ENCODE data around the gene SH3BP1.

The SH3BP1 gene

DNA sequence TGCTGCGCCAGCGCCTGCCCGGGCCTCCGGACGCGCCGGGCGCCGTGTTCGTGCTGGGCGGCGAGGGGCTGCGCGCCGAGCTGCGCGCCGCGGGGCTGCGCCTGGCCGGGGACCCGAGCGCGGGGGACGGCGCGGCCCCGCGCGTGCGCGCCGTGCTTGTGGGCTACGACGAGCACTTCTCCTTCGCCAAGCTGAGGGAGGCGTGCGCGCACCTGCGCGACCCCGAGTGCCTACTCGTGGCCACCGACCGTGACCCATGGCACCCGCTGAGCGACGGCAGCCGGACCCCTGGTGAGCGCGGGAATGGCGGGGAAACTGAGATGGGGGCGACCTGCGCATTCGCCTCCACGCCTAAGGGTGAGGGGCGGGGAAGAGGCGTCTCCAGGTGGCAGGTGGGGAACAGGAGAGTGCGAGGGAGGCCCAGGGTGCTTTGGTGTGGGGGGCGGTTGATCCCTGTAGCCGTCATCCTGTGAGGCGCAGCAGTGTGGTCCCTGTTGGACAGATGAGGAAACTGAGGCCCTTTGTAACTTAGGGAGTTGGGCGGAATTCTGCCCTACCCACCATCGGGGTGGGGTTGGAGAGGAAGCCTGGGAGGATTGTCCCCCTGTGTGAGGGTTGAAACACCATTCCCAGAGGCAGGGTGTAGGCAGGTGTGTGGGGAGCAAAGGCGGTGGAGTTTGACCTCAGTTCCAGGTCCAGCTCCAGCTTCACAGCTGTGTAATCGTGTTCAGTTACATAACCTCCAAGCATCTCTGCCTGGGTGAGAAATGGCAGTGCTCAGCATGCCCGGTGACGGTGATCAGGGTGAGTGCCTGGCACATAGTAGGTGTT, 19.8 kb downstream of the SH3BP1 start:
- DNase-seq (ENCODE audit: low read depth): no peak

DNA sequence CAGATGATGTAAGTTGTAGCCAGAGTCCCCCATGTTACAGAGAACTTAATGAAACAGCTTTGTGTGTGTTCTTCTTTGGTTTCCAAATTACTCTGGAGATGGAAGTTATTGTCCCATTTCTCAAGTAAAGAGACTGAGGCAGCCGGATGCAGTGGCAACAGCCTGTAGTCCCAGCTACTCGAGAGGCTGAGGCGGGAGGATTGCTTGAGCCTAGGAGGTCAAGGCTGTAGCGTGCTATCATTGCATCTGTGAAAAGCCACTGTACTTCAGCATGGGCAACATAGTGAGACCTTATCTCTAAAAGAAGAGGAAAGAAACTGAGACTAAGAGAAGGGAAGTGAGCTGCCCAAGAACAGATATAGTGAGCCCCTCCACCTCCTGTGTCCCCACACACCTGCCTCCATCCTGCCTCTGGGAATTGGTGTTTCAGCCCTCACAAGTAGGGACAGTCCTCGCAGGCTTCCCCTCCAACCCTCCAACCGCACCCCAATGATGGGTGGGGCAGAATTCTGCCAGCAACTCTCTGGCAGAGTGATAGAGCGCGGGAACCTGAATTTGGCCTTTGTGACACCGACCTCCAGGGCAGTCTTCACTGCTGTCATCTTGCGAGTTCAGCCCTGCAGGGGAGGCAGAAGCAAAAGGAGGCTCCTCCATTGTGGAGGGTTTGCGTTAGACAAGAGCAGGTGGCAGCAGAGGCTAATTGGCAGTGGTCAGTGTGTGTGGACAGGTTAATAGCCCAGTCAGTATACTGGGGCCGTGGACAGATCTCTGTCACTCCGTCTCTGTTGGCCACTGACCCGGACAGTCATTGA, 20.6 kb downstream of the SH3BP1 start:
- DNase-seq (ENCODE audit: low read depth): no peak

DNA sequence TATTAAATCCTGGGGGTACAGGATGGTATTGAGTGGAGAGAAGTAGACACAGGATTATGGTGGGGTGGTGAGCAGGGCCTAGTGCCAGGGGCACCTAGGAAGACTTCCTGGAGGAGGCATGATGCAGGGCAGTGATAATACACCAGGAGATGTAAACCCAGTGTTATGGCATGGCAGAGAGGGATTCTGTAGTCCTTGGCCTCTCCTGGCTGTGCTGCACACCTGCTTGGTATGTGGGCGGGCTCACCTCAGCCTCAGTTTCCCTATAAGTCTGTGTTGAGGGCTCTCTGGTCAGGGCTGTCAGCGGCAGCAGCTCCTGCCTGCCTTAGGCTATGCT, 21.2 kb downstream of the SH3BP1 start:
- DNase-seq (ENCODE audit: low read depth): no peak

DNA sequence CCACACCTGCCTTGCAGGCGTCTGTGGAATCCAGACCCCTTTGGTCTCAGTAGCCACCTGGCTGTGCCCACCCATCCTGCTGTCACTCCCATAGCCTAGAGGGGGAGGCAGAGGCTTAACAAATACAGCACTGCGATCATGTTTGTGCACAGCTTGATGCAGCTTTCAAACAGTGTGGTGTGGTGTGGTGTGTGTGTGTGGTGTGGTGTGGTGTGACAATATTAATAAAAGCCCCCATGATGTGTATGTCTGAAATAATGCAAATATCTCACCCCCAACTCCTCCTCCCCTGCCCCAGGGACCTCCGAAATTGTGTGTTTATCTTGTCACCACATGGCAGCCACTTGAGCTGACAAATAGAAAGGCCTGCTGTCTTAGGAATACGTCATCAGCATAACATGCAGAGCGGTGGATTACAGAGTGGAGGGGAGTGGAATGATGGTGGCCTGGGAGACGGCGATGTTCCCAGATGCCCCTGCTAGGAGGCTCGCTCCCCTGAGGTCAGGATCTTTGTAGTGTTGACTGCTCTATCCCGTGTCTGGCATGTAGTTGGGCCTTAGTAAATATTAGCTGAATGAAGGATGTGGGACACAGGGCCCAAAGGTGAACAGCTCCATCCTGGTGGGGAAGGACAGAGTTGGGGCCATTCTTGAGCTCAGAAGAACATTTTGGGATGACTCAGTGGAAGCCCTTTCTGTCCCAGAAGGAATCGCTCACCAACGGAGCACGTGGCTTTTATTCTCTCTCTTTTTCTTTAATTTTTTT, 21.9 kb downstream of the SH3BP1 start:
- peak; percentile 64 for DNase-seq (ENCODE audit: low read depth)

DNA sequence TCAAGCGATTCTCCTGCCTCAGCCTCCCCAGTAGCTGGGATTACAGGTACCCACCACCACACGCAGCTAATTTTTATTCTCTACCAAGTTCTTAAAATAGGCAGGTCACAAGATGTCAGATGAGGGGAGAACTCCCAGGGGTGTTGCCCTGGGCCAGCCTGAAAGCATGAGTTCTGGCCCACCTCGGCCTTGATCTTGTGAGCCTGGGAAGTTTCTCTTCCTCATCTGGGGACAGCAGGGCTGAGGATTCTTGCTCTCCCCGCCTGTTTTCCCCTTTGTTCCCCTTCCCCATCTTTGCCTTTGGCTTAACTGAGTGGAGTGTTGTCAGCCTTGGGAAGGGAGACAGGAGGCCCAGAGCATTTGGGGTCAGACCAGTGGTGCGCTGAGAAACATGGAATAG, 22.6 kb downstream of the SH3BP1 start:
- DNase-seq (ENCODE audit: low read depth): no peak

DNA sequence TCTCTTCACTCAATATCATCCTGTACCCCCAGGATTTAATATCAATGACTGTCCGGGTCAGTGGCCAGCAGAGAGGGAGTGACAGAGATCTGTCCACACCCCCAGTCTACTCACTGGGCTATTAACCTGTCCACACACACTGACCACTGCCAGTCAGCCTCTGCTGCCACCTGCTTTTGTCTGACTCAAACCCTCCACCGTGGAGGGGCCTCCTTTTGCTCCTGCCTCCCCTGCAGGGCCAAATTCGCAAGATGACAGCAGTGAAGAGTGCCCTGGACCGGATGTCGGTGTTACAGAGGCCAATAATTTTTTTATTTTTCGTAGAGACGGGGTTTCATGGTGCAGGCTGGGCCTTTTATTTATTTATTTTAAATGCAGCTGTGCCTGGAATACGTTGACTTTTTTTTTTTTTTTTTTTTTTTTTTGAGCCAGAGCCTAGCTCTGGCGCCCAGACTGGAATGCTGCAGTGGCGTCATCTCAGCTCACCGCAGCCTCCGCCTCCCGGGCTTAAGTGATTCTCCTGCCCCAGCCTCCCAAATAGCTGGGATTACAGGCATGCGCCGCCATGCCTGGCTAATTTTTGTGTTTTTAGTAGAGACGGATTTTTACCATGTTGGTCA, 24.2 kb downstream of the SH3BP1 start:
- no peak for DNase-seq (ENCODE audit: low read depth)

DNA sequence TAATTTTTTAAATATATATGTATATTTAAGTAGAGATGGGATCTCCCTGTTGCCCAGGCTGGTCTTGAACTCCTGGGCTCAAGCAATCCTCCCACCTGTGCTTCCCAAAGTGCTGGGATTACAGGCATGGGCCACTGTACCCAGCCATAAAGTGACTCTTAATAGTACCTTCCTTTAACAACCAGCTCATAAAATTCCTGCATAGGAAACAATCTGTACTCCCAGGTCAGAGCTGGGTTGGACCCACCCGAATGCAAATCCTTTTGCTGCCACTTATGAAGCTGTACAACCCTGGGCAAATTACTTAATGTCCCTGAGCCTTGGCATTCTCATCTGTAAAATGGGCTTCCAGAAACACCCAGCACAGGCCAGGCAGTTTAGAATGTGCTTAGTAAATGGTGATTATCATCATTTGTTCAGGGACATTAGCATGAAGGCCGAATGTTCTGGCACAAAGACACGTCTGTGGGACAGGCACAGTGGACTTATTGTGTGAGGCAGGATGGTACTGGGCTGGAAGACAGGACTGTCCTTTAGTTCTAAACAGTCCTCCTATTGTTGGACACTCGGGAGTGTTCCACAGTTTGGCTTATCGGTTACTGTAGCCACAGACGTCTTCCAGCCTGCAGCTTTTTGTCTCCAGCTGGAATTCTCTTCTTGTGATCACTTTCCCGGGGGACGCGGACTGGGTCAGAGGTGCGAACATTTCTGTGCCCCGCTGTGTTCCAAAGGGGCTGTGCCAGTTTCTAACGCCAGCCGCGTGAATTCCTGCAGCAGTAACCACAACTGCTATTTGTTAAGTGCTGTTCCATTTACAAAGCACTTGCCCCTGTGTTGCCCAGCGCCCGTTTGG, 25.0 kb downstream of the SH3BP1 start:
- DNase-seq (ENCODE audit: low read depth): no peak

DNA sequence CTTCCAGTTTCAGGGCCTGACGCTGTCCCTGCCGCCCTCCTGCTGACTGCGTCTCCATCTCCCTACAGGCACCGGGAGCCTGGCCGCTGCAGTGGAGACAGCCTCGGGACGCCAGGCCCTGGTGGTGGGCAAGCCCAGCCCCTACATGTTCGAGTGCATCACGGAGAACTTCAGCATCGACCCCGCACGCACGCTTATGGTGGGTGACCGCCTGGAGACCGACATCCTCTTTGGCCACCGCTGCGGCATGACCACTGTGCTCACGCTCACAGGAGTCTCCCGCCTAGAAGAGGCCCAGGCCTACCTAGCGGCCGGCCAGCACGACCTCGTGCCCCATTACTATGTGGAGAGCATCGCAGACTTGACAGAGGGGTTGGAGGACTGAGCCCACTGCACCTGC, 26.0 kb downstream of the SH3BP1 start:
- no peak for DNase-seq (ENCODE audit: low read depth)

DNA sequence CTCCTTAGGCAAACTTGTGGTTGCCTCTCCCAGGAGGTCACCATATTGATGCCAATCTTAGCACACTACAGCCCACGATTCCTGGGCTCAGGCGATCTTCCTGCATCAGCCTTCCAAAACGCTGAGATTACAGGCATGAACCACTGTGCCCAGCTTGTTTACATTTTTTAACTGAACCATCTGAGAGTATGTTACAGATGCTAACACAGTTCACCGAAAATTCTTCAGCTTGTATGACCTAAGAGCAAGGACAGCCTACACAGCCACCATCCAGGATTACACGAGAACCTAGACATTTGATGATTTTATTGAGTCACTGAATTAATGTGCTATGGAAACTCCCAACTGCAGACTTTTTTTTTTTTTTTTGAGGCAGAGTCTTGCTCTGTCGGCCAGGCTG, 30.1 kb downstream of the SH3BP1 start:
- DNase-seq (ENCODE audit: low read depth): peak; percentile 65

DNA sequence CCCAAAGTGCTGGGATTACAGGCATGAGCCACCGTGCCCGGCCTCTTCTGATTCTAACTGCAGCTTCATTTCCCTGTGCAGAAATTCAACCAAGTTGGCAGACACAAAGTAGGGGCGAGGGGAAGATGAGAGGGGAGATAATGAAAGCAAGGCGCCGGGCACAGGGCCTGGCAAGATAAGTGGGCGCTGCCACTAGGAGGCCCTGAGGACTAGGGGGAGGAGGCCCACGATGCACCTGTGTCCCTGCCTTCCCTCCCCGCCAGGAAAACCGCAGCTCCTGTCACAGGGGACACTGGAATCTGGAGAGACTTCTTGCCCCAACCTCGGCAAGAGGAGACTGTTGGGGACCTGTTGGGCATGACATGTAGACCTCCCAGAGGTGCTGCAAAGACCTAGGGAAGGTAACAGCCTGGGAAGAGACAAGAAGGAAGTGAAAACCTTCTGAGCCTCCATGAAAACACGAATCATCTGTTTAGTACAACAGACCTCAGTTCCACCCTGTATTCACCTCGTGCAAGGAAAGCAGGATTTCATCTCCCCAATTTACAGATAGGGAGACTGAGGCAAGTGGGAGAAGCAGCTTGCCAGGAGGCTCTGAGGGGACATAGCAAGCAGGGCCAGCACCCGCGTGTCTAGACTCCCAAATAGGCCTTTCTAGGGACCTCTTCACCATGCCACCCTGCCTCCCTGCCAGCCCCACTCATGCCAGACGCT, 32.9 kb downstream of the SH3BP1 start:
- no peak for DNase-seq (ENCODE audit: low read depth)

DNA sequence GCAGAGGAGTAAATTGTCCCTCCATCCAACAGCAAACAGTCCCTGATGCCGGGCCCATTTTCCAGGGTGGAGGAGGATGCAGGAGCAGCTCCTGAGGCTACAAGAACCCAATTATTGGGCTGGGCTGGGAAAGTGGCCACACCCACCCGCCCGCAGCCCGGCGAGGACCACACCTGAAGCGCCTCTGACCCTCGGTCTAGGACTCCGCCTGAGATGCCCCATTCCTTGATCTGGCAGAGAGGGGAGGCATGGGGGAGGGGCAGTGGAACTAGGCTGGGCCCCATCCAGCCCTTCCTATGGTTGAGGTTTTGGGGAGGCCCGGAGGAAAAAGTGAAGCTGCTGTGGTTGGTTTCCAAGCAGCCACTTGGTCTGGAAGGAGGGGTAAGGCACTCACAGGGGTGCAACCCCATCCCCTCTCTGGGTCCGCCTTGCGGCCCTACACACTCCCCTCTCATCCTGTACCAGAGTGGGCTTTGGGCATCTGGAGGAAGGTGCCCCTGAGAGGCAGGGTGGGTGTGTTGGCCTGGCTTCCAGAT, 33.5 kb downstream of the SH3BP1 start:
- no peak for DNase-seq (ENCODE audit: low read depth)

DNA sequence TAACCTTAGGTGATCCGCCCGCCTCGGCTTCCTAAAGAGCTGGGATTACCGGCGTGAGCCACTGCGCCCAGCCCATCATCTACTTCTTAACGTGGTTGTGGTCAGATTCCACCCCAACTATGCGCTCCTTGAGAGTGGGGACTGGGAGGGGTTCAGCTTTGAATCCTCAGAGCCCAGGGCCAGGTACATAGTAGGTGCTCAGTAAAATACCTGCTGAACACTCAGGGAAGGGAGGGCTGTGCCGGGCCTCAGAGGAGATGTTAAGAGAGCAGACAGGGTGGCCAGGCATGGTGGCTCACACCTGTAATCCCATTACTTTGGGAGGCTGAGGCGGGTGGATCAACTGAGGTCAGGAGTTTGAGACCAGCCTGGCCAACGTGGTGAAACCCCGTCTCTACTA, 34.8 kb downstream of the SH3BP1 start:
- no peak for DNase-seq (ENCODE audit: low read depth)

DNA sequence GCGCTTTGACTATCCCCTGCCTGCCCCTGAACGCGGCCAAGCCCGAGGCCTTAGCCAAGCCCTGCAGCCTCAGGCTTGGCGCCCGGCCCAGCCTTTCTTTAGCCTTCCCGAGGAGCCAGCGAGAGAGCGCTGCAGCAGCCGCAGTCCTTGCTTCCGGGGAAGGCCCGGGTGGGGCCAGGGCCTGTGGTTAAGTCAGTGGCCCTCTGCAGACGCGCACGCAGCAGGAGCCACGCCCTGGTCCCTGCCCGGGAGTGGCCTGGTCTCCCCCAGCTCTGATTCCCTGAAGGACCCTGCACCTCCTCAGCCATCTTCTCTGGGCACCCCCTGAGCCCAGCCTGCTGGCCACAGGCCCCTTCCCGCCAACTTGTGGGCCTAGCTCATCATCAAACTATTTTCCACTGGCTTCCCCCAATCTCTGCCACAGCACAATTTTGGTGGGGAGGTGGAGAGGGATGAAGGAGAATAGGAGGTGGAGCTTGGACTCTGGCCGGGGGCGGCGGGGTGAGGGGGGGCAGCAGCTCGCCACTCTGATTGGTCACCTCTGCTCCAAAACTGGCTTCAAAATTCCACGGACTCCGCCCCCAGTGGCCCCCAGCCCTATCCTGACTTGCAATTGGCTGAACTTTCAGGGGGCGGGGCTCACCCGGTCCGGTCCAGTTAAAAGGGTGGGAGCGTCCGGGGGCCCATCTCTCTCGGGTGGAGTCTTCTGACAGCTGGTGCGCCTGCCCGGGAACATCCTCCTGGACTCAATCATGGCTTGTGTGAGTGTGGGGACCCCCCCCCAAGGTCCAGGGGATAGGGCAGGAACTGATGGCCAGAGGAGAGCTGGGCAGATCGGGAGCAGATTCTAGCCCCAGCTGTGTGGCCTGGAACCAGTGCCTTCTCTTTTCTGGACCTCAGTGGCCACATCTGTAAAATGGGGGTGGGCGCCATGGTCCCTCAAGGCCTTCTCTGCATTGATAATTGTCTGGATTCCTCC, 35.8 kb downstream of the SH3BP1 start, which contains the start of gene LGALS1:
LGALS1 (plus strand) TSS at position 686 of the 979 bp plus-strand sequence; CDS start at position 753, 67 bp downstream.
- DNase-seq (ENCODE audit: low read depth): peak; percentile 97

DNA sequence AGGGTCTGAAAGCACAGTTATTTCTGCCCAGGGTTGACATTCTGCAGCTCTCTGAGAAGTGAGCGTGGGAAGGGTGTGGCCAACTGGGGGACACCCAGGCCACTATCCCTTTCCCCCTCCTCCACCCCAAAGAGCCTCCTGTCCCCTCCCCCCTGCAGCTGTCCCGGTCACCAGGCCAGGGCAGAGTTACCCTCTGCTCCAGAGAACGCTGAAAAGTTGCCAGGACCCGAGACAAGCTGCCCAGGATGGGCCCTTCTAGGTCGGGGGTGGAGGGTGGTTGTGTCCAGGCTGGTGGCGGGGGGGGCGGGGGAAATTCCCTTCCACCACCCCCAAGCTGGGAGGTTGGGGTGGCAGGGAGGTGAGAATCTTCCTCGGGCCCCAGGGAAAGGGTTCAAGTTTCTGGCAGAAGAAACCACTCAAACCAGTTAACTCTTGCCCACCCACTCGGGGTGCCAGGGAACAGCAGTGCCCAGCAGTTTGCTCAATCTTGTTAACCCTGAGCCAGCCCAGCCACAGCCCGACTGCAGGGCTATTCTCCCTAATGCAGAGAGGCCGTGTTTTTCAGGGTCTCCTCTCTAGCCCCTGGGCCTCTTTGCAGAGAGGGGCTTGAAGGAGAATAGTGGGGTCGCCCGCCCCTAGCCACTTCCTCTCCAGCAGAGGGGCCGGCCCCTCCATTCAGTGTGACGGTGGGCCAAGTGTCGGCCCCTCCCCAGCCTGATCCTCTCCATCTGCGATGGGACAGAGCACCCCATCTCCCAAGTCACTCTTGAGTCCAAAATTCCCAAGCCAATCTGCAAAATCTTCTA, 36.7 kb downstream of the SH3BP1 start:
- DNase-seq (ENCODE audit: low read depth): no peak

DNA sequence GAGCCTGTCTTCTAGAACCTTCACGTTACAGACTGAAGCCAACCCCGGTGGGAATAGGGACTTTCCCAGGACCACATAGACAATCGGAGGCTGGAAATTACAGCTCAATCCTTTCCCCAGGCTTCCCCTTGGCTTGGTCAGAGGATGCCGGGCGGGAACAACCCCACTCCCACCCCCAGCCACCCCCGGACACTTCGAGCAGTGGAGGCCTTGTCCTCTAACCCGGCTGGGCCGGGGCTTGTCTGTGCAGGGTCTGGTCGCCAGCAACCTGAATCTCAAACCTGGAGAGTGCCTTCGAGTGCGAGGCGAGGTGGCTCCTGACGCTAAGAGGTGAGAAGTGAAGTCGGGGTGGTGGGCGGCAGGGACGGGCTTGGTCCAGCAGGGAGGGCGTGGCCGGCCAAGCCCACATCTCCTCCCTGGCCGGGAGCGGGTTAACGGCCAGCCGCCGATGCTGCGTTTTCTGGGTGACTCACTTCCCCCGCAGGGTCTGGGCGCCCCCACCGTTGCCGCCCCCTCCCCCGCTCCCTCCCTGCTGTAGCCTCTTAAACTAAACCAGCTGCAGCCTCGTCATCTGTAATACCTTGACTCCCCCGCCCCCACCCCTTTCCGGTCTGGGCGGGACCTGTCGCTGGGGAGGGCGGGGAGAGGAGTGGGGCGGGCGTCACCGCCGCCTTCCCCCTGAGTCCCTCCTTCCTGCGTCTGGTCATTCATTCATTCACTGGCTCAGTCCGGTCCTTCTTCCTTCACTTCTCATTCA, 37.4 kb downstream of the SH3BP1 start:
- DNase-seq (ENCODE audit: low read depth): peak; percentile 97

DNA sequence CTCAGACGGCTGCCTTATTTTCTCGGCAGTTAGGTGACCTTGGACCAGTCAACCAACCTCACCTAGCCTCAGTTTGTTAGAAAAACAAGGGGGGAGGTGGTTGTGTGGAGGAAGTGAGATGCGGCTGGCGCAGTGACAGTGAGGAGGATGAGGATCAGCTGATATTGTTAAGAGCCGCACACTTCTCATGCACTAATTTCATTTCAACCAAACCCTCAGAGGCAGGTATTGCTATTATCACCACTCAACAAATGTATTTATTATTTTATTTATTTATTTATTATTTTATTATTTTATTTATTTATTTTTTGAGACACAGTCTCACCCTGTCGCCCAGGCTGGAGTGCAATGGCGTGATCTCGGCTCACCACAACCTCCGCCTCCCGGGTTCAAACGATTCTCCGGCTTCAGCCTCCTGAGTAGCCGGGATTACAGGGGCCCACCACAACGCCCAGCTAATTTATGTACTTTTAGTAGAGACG, 38.1 kb downstream of the SH3BP1 start:
- DNase-seq (ENCODE audit: low read depth): no peak

DNA sequence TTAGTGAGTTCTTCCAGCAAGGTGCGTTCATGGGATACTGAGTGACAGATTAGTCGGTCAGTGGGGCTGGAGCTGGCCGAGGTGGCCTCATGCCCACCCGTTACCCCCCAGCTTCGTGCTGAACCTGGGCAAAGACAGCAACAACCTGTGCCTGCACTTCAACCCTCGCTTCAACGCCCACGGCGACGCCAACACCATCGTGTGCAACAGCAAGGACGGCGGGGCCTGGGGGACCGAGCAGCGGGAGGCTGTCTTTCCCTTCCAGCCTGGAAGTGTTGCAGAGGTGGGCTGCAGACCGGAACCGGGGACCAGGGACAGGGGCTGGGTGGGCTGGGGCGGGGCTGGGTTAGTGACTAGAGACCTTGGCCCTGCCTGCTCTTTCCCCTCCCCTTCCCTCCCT, 38.9 kb downstream of the SH3BP1 start:
- no peak for DNase-seq (ENCODE audit: low read depth)
